ENCODE measurements around the gene HIF3A. TPM values are rescaled to one million over a fixed set of nuclear protein-coding genes. Genes with fewer than 3 reads are reported as not detected.

Gene HIF3A
- total and polyA plus RNA-seq, 9 of the 15 experiments (the other 6 are each of a cell fraction or from before 2014, with no cell fraction given): 0.29 TPM; not detected in 8

- BruUV-seq (replicated peaks): no TSS peak
- no peaks in the 10 kb centered on the region; the same call in 1 of the 2 replicates for H4K20me1 ChIP-seq (replicated peaks; ENCODE audit: control insufficient read depth, insufficient read depth, low read length)
- H3K4me3 ChIP-seq: no peak overlapping the region
- DNase-seq (ENCODE audit: extremely low read depth in 1 of 4, low spot score in 3 of 4) (no peak), FAIRE-seq (no peak), ATAC-seq (no peak)
- CTCF ChIA-PET (ENCODE audit: low intra/inter-chr PET ratio): interaction anchor here (0.9 kb wide), 1 partner anchor 96 kb away, joined by 3 read pairs; no protein-coding TSS in a partner anchor
- H3K9me1 ChIP-seq (ENCODE audit: control insufficient read depth, insufficient read depth, low read length): no peaks in the 10 kb centered on the region
- WGBS (ENCODE audit: insufficient coverage, low coverage, missing lambda C conversion rate): 94% methylated on average over 30 of the region's 33 CpGs
- intact Hi-C loops (cut with micrococcal nuclease): no loop called here
- H3K36me3 ChIP-seq (ENCODE audit: control insufficient read depth, insufficient read depth, low read length): peaks cover 55% of the 10 kb centered on the region; the same call in 2 of the 3 replicates
- H3K27me3 ChIP-seq (ENCODE audit: control insufficient read depth in 2 of 2, insufficient read depth in 2 of 2, low read length in 2 of 2): no peaks in the 10 kb centered on the region
- no peak overlapping the region for H3K27ac ChIP-seq (ENCODE audit: extremely low read depth, low read depth, low read length)
- no peaks in the 10 kb centered on the region for H3K9me3 ChIP-seq (replicated peaks; ENCODE audit: control insufficient read depth, insufficient read depth, low read depth, low read length)
- in situ Hi-C loops (cut with MboI): no loop called here
- no peaks in the 10 kb centered on the region for H3K79me2 ChIP-seq (ENCODE audit: control insufficient read depth, insufficient read depth, low read length)
- no peak overlapping the region for H3K4me2 ChIP-seq (ENCODE audit: insufficient read depth, low read length)
- H2AFZ ChIP-seq (ENCODE audit: low read depth, low read length): no peak overlapping the region
- no peak overlapping the region; a peak in 1 of 4 replicates for H3K9ac ChIP-seq (ENCODE audit: insufficient read depth in 1 of 2, low read depth in 2 of 2, low read length in 2 of 2)
- H3K4me1 ChIP-seq (replicated peaks in 1 of 2; ENCODE audit: control insufficient read depth in 2 of 2, insufficient read depth in 2 of 2, low read length in 2 of 2): peaks cover 0 to 23% of the 10 kb centered on the region in 2 experiments; a peak in 2 of 5 replicates
- POLR2A ChIA-PET: interaction anchor here (0.7 kb wide), 1 partner anchor 21 kb away, joined by 4 read pairs; no protein-coding TSS in a partner anchor
- TF ChIP-seq, protein P1, sequence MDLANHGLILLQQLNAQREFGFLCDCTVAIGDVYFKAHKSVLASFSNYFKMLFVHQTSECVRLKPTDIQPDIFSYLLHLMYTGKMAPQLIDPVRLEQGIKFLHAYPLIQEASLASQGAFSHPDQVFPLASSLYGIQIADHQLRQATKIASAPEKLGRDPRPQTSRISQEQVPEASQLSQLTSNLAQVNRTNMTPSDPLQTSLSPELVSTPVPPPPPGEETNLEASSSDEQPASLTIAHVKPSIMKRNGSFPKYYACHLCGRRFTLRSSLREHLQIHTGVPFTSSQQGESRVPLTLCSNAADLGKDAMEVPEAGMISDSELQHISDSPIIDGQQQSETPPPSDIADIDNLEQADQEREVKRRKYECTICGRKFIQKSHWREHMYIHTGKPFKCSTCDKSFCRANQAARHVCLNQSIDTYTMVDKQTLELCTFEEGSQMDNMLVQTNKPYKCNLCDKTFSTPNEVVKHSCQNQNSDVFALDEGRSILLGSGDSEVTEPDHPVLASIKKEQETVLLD (IDR thresholded peaks at IDR 0.05): no peak
- TF ChIP-seq POLR2G (IDR thresholded peaks at IDR 0.05; ENCODE audit: low read depth, low read length) (peak; percentile 47; the same call in 1 of the 2 replicates), TBL1XR1 (IDR thresholded peaks at IDR 0.05; ENCODE audit: low read length in 2 of 2) (no peak), ZFPM2 (CRISPR knock-in tag; IDR thresholded peaks at IDR 0.05) (no peak), FOXJ3 (CRISPR knock-in tag; IDR thresholded peaks at IDR 0.05) (no peak), ZNF785 (CRISPR knock-in tag; IDR thresholded peaks at IDR 0.05) (no peak), ZNF263 (CRISPR knock-in tag; IDR thresholded peaks at IDR 0.05; ENCODE audit: borderline replicate concordance) (no peak), CAMTA2 (CRISPR knock-in tag; conservative IDR thresholded peaks at IDR 0.05) (no peak), SMARCC2 (IDR thresholded peaks at IDR 0.05; ENCODE audit: low read depth) (no peak), ZBTB33 (CRISPR knock-in tag; IDR thresholded peaks at IDR 0.05) (peak; percentile 79), TAF1 (IDR thresholded peaks at IDR 0.05; ENCODE audit: control insufficient read depth, extremely low read depth, insufficient read depth, low read length, severe bottlenecking) (no peak)
- TF ChIP-seq, protein P2, sequence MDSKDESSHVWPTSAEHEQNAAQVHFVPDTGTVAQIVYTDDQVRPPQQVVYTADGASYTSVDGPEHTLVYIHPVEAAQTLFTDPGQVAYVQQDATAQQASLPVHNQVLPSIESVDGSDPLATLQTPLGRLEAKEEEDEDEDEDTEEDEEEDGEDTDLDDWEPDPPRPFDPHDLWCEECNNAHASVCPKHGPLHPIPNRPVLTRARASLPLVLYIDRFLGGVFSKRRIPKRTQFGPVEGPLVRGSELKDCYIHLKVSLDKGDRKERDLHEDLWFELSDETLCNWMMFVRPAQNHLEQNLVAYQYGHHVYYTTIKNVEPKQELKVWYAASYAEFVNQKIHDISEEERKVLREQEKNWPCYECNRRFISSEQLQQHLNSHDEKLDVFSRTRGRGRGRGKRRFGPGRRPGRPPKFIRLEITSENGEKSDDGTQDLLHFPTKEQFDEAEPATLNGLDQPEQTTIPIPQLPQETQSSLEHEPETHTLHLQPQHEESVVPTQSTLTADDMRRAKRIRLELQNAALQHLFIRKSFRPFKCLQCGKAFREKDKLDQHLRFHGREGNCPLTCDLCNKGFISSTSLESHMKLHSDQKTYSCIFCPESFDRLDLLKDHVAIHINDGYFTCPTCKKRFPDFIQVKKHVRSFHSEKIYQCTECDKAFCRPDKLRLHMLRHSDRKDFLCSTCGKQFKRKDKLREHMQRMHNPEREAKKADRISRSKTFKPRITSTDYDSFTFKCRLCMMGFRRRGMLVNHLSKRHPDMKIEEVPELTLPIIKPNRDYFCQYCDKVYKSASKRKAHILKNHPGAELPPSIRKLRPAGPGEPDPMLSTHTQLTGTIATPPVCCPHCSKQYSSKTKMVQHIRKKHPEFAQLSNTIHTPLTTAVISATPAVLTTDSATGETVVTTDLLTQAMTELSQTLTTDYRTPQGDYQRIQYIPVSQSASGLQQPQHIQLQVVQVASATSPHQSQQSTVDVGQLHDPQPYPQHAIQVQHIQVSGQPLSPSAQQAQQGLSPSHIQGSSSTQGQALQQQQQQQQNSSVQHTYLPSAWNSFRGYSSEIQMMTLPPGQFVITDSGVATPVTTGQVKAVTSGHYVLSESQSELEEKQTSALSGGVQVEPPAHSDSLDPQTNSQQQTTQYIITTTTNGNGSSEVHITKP (IDR thresholded peaks at IDR 0.05; ENCODE audit: partially characterized antibody): no peak
These were observed 94.7 kb downstream of the HIF3A start for GRCh38 chr19:46391296-46392251.
